Naive thymus-derived CD8-positive, alpha-beta T cell (primary cell): ENCODE measurements around the gene NME1. TPM values are rescaled to one million over a fixed set of nuclear protein-coding genes. Genes with fewer than 3 reads are reported as not detected.
"Not testable (repeated sequence)": the region's sequence is repeated elsewhere in the genome, so short reads cannot be mapped to it uniquely, and the experiment has no call there.

Source experiments
- ATAC-seq, 2 donors: fragments of 150-1000 bp; cut with Tn5 transposase in 1 of 2; sonication (Bioruptor Pico), chemical (Tn5 transposase) in 1 of 2; 1 replicate in 1 of 2; 2 replicates in 1 of 2; pipeline ENCODE4 v1.10.0; 2021; ENCODE audit warnings: mild to moderate bottlenecking in 2 of 2, moderate library complexity in 2 of 2
- POLR2A ChIA-PET: fragments of 350-600 bp; sonication (Branson Sonifier 250); formaldehyde crosslinking; loops from one replicate; lab custom pipeline; 2021; ENCODE audit warnings: antibody characterized with exemption; lab: Charles Lee
- DNase-seq, 10 donors: peaks; one replicate each; pipeline versions ENCODE4 v3.0.0 to v3.0.0-alpha.2; 2020 to 2022
- H3K27ac Mint-ChIP-seq, 10 donors: one replicate each; pipeline ENCODE4 v1.8.0; 2020 to 2022; ENCODE audit warnings: mild to moderate bottlenecking in 10 of 10, mixed read lengths in 10 of 10, moderate library complexity in 4 of 10, inconsistent platforms in 1 of 10
- H3K27me3 Mint-ChIP-seq, 5 donors: one replicate each; pipeline ENCODE4 v1.8.0; 2021 to 2022; ENCODE audit warnings: mixed read lengths in 5 of 5
- H3K36me3 Mint-ChIP-seq, 3 donors: one replicate each; pipeline ENCODE4 v1.8.0; 2020 to 2022; ENCODE audit warnings: mixed read lengths in 3 of 3, mild to moderate bottlenecking in 2 of 3, inconsistent platforms in 1 of 3
- H3K4me1 Mint-ChIP-seq, 4 donors: one replicate each; pipeline ENCODE4 v1.8.0; 2021 to 2022; ENCODE audit warnings: mixed read lengths in 4 of 4
- H3K4me3 Mint-ChIP-seq, 10 donors: one replicate each; pipeline ENCODE4 v1.8.0; 2020 to 2022; ENCODE audit warnings: mild to moderate bottlenecking in 10 of 10, mixed read lengths in 10 of 10, moderate library complexity in 6 of 10, inconsistent platforms in 1 of 10
- H3K9me3 Mint-ChIP-seq, 9 donors: one replicate each; pipeline ENCODE4 v1.8.0; 2020 to 2022; ENCODE audit warnings: mixed read lengths in 9 of 9, mild to moderate bottlenecking in 3 of 9, inconsistent platforms in 1 of 9, moderate library complexity in 1 of 9
- polyA plus RNA-seq, 3 donors: library from polyadenylated mRNA; unstranded; fragments of 300-500 nt; fragmentation: Illumina TruSeq; gene quantifications; one replicate each; pipeline ENCODE4 v1.2.3, GENCODE V29; 2021
- total RNA-seq, 8 experiments: library from RNA in 2 of 8; stranded (reverse) in 2 of 8; gene quantifications; one replicate each; pipeline ENCODE4 v1.2.3 and lab custom pipeline; 2021 to 2026

The NME1 gene
- total RNA-seq (10 to 100 TPM; 15.8 to 20.0 TPM), polyA plus RNA-seq (10 to 100 TPM; 64.6 to 95.2 (median 82.1) TPM), total RNA-seq (lab: John Stamatoyannopoulos, UW) (4.4 to 107 (median 7.4) reads per million in 6 experiments)

GRCh38 chr17:51153210-51154072, at the start of gene NME1:
Gene NME1 (plus strand): TSS chr17:51153559. CDS start chr17:51155655, 2,096 bp downstream.
- DNase-seq (peak; percentile 89 to 99 (median 98)), ATAC-seq (peak; percentile 91 to 97)
- no peak within 1 kb of the TSS for H3K4me3 Mint-ChIP-seq
- H3K27ac Mint-ChIP-seq = no peak within 1 kb of the TSS
- POLR2A ChIA-PET = interaction anchor here (0.6 to 3.0 kb wide), 9 partner anchors 10 to 301 kb away, joined by 3 to 37 read pairs (median 11); partner anchors contain the start of genes NME2, SPAG9 and TOB1
- H3K4me1 Mint-ChIP-seq = peaks cover 0 to 12% (median 5%) of the 10 kb centered on the region in 4 donors
- H3K27me3 Mint-ChIP-seq = no peaks in the 10 kb centered on the region
- peaks cover 0 to 27% (median 3%) of the 10 kb centered on the region in 3 donors for H3K36me3 Mint-ChIP-seq
- H3K9me3 Mint-ChIP-seq = no peaks in the 10 kb centered on the region

DNA sequence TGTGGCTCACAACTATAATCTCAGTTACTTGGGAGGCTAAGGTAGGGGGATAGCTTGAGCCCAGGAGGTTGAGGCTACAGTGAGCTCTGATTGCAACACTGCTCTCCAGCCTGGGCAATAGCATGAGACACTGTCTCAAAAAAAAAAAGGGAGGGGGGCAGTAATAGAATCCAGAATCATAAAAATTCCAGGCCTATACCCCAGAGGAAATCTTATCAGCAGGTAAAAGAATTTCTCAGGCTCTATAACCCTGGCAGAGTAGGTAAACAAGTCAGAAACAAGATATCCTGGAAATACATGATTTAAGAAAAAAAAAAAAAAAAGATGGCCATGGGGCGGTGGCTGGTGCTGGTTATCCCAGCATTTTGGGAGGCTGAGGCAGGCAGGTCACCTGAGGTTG, 45.6 kb upstream of the NME1 start:
- DNase-seq (no peak), ATAC-seq (no peak)
- Mint-ChIP-seq H3K36me3 (peaks cover 0 to 25% (median 3%) of the 10 kb centered on the region in 3 donors), H3K4me3 (peak overlapping the region in 1 of 10 donors; percentile 38), H3K27me3 (no peaks in the 10 kb centered on the region), H3K4me1 (peaks cover 13 to 23% (median 21%) of the 10 kb centered on the region in 4 donors), H3K27ac (peak overlapping the region in 2 of 10 donors; percentile 25 to 59), H3K9me3 (no peaks in the 10 kb centered on the region)
- POLR2A ChIA-PET = no interaction called here

- POLR2A ChIA-PET = interaction anchor here (0.6 to 0.8 kb wide), 2 partner anchors 11 to 45 kb away, joined by 3 to 5 read pairs; no protein-coding TSS in a partner anchor
- H3K36me3 Mint-ChIP-seq = peaks cover 0 to 23% (median 0%) of the 10 kb centered on the region in 3 donors
- DNase-seq, H3K4me3 Mint-ChIP-seq, H3K27ac Mint-ChIP-seq, H3K9me3 Mint-ChIP-seq, H3K27me3 Mint-ChIP-seq, ATAC-seq: not testable (repeated sequence)
- H3K4me1 Mint-ChIP-seq = peaks cover 4 to 45% (median 26%) of the 10 kb centered on the region in 4 donors
Observed at GRCh38 chr17:51112303-51113222, 40.8 kb upstream of the NME1 start.

DNA sequence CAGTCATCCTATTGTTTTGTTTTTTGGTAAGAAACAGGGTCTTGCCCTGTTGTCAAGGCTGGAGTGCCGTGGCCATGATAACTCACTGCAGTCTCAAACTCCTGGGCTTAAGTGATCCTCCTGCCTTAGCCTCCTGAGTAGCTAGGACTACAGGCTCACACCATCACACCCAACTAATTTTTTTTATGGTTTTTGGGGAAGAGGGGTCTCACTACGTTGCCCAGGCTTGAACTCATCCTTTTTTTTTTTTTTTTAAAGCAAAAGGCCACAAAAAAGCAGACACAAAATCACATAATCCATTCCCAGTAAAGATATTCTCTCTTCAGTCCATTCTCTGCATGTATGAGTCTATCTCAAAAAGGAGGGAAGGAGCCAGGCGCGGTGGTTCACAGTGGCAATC, 38.2 kb upstream of the NME1 start:
- POLR2A ChIA-PET = no interaction called here
- Mint-ChIP-seq H3K27me3 (no peaks in the 10 kb centered on the region), H3K4me3 (no peak overlapping the region), H3K27ac (peak overlapping the region in 1 of 10 donors; percentile 25), H3K9me3 (no peaks in the 10 kb centered on the region), H3K4me1 (peaks cover 9 to 68% (median 46%) of the 10 kb centered on the region in 4 donors), H3K36me3 (peaks cover 0 to 16% (median 0%) of the 10 kb centered on the region in 3 donors)
- DNase-seq (no peak), ATAC-seq (no peak)

DNA sequence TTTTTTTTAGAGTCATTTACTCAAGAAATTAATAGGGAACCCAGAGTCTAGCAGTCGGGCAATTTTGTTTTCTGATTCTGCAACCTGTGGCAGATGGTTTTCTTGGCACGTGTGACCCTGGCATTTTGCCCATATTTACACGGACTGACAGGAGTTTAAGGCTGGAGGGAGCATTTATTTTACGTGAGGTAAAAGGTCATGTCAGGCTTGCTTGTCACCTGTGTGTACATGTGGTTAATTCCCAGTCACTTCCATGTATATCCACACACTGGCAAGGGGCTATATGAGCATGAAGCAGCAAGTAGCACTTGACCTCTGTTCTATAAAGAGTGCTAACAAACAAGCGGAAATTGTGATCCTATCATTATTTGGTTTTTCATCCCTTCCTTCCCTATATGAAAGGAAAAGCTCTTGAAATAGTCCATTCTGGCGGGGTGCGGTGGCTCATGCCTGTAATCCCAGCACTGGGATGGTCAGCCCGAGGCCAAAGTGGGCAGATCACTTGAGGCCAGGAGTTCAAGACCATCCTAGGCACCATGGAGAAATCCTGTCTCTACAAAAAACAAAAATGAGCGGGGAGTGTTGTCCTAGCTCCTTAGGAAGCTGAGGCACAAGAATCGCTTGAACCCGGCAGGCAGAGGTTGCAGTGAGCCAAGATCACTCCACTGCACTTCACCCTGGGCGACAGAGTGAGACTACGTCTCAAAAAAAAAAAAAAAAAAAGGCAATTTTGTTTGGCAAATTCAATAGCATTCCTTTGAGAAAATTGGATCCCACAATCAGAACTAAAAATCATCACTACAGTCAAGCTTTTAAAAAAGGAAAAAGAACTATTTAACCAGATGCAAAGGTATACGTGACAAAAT, 34.8 kb upstream of the NME1 start:
- Mint-ChIP-seq H3K9me3 (no peaks in the 10 kb centered on the region), H3K36me3 (peaks cover 0 to 3% (median 0%) of the 10 kb centered on the region in 3 donors), H3K4me3 (peak overlapping the region; percentile 91 to 97 (median 93)), H3K27me3 (no peaks in the 10 kb centered on the region), H3K27ac (peak overlapping the region in 7 of 10 donors; percentile 24 to 97 (median 89)), H3K4me1 (peaks cover 16 to 68% (median 59%) of the 10 kb centered on the region in 4 donors)
- POLR2A ChIA-PET = interaction anchor here (0.6 to 0.7 kb wide), 4 partner anchors 74 to 719 kb away, joined by 3 to 5 read pairs (median 4); no protein-coding TSS in a partner anchor
- ATAC-seq (no peak), DNase-seq (no peak)

GRCh38 chr17:51119415-51120356, 33.7 kb upstream of the NME1 start:
- peaks cover 0 to 3% (median 0%) of the 10 kb centered on the region in 3 donors for H3K36me3 Mint-ChIP-seq
- peak in 8 of 10 donors; percentile 11 to 66 (median 29) for DNase-seq
- H3K27me3 Mint-ChIP-seq = no peaks in the 10 kb centered on the region
- peaks cover 16 to 66% (median 58%) of the 10 kb centered on the region in 4 donors for H3K4me1 Mint-ChIP-seq
- POLR2A ChIA-PET = interaction anchor here (0.6 to 2.8 kb wide), 12 partner anchors 16 to 410 kb away, joined by 3 to 37 read pairs (median 4); partner anchors contain the start of genes NME1, NME2 and TOB1
- H3K4me3 Mint-ChIP-seq = peak overlapping the region; percentile 91 to 97 (median 93)
- H3K27ac Mint-ChIP-seq = peak overlapping the region; percentile 89 to 99 (median 94)
- no peaks in the 10 kb centered on the region for H3K9me3 Mint-ChIP-seq
- peak; percentile 12 to 16 for ATAC-seq

- Mint-ChIP-seq H3K4me3 (peak overlapping the region; percentile 91 to 97 (median 93)), H3K4me1 (peaks cover 18 to 61% (median 54%) of the 10 kb centered on the region in 4 donors), H3K27me3 (no peaks in the 10 kb centered on the region), H3K36me3 (peaks cover 0 to 3% (median 0%) of the 10 kb centered on the region in 3 donors), H3K9me3 (no peaks in the 10 kb centered on the region), H3K27ac (peak overlapping the region; percentile 68 to 97 (median 94))
- DNase-seq = peak in 4 of 10 donors; percentile 31 to 82 (median 44)
- POLR2A ChIA-PET = interaction anchor here (0.6 to 2.8 kb wide), 12 partner anchors 15 to 411 kb away, joined by 3 to 37 read pairs (median 3); partner anchors contain the start of genes NME1, NME2 and TOB1
- ATAC-seq = peak; percentile 64 to 77
Observed at GRCh38 chr17:51120357-51120738, 33.0 kb upstream of the NME1 start.

DNA sequence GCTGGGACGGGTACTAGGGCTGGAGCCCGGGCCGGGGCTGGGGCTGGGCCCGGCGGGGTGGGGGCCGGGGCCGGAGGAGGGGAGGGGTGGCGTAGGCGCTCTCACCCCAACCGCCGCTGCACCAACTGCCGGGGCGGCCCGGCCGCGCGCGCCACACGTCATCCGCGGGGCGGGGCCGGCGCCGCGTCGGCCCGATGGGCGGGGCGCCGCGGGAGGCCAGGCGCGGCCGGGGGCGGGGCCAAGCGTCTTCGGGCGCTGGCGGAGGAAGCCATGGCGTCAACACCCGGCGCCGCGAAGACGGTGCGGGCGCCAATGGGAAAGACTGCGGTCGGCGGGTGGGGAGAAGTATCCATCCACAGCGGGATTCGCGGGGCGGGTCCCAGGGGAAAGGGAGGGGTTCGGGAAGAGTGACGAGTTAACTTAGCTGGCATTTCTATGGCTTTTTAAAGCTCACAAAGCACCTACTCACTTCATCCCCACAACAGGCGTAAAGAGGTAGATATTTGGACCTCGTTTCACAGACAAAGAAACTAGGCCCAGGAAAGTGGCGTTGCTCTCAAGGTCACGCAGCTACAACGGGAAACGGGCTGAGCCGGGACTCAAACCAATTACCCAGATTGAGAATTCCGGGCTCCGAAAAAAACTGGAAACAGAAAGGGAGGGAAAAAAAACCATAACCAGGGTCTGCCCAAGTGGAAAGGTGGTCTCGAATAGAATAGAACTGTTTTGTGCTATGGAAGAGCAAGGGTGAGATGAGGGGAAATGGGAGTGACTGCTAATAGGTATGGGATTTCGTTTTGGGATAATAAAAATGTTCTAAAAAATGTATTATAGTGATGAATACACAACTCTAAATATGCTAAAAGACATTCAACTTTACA, 32.4 kb upstream of the NME1 start, which contains the start of gene SPAG9:
Gene SPAG9, minus strand, starts transcription at position 130 of the 881 bp plus-strand sequence. CDS start 212 bp downstream, outside the sequence.
- Mint-ChIP-seq H3K27ac (peak within 1 kb of the TSS; percentile 94 to 100 (median 99)), H3K36me3 (peaks cover 0 to under 1% (median 0%) of the 10 kb centered on the region in 3 donors), H3K4me1 (peaks cover 18 to 54% (median 49%) of the 10 kb centered on the region in 4 donors), H3K9me3 (no peaks in the 10 kb centered on the region), H3K27me3 (no peaks in the 10 kb centered on the region), H3K4me3 (peak within 1 kb of the TSS; percentile 92 to 99 (median 96))
- peak; percentile 77 to 83 for ATAC-seq
- DNase-seq = peak; percentile 82 to 95 (median 90)
- POLR2A ChIA-PET = interaction anchor here (0.6 to 2.8 kb wide), 13 partner anchors 14 to 411 kb away, joined by 3 to 37 read pairs (median 3); partner anchors contain the start of genes NME1, NME2 and TOB1
